ENCODE measurements around the gene SLC16A1. TPM values are rescaled to one million over a fixed set of nuclear protein-coding genes. Genes with fewer than 3 reads are reported as not detected.

SLC16A1 gene
- total RNA-seq, 1 experiment from 2014 or later = 328 TPM

DNA sequence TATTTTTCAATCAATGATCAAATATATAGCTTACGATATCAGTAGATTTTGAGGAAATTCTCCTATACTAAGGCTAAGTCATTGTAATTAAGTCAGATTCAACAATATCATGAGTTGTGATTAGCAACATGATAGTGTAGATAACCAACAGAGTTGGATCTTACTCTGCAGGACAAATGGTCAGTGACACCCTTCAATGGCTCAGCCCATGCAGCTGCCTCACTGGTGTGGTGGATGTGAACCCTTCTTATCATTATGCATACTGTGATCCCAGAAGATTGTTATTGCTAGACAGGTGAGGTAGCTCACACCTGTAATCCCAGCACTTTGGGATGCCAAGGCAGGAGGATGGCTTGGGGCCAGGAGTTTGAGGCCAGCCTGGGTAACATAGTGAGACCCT is 5.6 kb downstream of the SLC16A1 start (continued):
- TF ChIP-seq, protein P1, sequence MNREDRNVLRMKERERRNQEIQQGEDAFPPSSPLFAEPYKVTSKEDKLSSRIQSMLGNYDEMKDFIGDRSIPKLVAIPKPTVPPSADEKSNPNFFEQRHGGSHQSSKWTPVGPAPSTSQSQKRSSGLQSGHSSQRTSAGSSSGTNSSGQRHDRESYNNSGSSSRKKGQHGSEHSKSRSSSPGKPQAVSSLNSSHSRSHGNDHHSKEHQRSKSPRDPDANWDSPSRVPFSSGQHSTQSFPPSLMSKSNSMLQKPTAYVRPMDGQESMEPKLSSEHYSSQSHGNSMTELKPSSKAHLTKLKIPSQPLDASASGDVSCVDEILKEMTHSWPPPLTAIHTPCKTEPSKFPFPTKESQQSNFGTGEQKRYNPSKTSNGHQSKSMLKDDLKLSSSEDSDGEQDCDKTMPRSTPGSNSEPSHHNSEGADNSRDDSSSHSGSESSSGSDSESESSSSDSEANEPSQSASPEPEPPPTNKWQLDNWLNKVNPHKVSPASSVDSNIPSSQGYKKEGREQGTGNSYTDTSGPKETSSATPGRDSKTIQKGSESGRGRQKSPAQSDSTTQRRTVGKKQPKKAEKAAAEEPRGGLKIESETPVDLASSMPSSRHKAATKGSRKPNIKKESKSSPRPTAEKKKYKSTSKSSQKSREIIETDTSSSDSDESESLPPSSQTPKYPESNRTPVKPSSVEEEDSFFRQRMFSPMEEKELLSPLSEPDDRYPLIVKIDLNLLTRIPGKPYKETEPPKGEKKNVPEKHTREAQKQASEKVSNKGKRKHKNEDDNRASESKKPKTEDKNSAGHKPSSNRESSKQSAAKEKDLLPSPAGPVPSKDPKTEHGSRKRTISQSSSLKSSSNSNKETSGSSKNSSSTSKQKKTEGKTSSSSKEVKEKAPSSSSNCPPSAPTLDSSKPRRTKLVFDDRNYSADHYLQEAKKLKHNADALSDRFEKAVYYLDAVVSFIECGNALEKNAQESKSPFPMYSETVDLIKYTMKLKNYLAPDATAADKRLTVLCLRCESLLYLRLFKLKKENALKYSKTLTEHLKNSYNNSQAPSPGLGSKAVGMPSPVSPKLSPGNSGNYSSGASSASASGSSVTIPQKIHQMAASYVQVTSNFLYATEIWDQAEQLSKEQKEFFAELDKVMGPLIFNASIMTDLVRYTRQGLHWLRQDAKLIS (CRISPR knock-in tag; IDR thresholded peaks at IDR 0.05; ENCODE audit: borderline replicate concordance) = no peak

DNA sequence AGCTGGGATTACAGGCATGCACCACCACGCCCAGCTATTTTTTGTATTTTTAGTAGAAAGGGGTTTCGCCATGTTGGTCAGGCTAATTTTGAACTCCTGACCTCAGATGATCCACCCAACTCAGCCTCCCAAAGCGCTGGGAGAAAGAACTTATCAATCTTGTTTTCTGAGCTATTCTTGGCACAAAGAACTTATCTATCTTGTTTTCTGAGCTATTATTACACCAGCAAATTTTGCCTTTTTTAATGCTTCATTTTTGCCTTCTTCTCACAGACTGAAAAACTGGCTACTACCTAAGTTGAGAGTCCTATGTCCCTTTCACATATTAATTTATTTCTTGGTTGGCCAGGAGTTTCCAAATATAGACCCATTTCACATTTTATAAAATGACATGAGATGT is 9.3 kb downstream of the SLC16A1 start:
- no peak for DNase-seq (ENCODE audit: low spot score)
- no peak for ATAC-seq
- peak overlapping the region; percentile 72; the same call in 1 of the 2 replicates for H3K27ac Mint-ChIP-seq
- TF ChIP-seq, protein P2, sequence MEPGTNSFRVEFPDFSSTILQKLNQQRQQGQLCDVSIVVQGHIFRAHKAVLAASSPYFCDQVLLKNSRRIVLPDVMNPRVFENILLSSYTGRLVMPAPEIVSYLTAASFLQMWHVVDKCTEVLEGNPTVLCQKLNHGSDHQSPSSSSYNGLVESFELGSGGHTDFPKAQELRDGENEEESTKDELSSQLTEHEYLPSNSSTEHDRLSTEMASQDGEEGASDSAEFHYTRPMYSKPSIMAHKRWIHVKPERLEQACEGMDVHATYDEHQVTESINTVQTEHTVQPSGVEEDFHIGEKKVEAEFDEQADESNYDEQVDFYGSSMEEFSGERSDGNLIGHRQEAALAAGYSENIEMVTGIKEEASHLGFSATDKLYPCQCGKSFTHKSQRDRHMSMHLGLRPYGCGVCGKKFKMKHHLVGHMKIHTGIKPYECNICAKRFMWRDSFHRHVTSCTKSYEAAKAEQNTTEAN (CRISPR knock-in tag; IDR thresholded peaks at IDR 0.05) = no peak
- TF ChIP-seq ATF1 (CRISPR knock-in tag; IDR thresholded peaks at IDR 0.05) (no peak), EMX1 (CRISPR knock-in tag; IDR thresholded peaks at IDR 0.05) (no peak)
- TF ChIP-seq, protein P3, sequence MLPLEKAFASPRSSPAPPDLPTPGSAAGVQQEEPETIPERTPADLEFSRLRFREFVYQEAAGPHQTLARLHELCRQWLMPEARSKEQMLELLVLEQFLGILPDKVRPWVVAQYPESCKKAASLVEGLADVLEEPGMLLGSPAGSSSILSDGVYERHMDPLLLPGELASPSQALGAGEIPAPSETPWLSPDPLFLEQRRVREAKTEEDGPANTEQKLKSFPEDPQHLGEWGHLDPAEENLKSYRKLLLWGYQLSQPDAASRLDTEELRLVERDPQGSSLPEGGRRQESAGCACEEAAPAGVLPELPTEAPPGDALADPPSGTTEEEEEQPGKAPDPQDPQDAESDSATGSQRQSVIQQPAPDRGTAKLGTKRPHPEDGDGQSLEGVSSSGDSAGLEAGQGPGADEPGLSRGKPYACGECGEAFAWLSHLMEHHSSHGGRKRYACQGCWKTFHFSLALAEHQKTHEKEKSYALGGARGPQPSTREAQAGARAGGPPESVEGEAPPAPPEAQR (CRISPR knock-in tag; IDR thresholded peaks at IDR 0.05) = no peak
- TF ChIP-seq, protein P4, sequence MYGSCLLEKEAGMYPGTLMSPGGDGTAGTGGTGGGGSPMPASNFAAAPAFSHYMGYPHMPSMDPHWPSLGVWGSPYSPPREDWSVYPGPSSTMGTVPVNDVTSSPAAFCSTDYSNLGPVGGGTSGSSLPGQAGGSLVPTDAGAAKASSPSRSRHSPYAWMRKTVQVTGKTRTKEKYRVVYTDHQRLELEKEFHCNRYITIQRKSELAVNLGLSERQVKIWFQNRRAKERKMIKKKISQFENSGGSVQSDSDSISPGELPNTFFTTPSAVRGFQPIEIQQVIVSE (CRISPR knock-in tag; IDR thresholded peaks at IDR 0.05; ENCODE audit: borderline replicate concordance) = no peak
- TF ChIP-seq, protein P5, sequence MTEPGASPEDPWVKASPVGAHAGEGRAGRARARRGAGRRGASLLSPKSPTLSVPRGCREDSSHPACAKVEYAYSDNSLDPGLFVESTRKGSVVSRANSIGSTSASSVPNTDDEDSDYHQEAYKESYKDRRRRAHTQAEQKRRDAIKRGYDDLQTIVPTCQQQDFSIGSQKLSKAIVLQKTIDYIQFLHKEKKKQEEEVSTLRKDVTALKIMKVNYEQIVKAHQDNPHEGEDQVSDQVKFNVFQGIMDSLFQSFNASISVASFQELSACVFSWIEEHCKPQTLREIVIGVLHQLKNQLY (CRISPR knock-in tag; IDR thresholded peaks at IDR 0.05) = no peak
- H3K4me1 Mint-ChIP-seq = peaks cover 36% of the 10 kb centered on the region
- no peak overlapping the region for H3K4me3 Mint-ChIP-seq
- peaks cover 41% of the 10 kb centered on the region for H3K36me3 Mint-ChIP-seq
- H3K9me3 Mint-ChIP-seq = no peaks in the 10 kb centered on the region
- ChIA-PET POLR2A (no interaction called here), CTCF (interaction anchor here (0.8 to 1.2 kb wide), 2 partner anchors 96 to 126 kb away, joined by 3 to 4 read pairs; partner anchors contain the start of gene LRIG2)
- H3K27me3 Mint-ChIP-seq (ENCODE audit: low read depth) = no peaks in the 10 kb centered on the region

DNA sequence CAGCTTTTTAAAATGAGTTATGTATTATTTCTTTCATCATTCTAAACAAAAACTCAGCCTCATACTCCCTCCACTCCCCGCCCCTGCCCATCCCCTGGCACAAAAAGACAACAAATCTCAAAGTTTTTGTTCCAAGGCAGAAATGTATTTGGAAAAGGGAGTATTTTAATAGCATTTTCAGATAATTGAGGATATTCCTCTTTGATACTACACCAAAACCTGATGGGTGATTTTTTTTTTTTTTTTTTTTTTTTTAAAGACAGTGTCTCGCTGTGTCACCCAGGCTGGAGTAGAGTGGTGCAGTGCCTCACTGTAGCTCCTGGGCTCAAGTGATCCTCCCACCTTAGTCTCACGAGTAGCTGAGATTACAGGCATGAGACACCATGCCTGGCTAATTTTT is 16.2 kb downstream of the SLC16A1 start:
- H3K4me1 Mint-ChIP-seq = peaks cover 68% of the 10 kb centered on the region
- no peaks in the 10 kb centered on the region for H3K9me3 Mint-ChIP-seq

More for the DNA sequence above, 16.2 kb downstream of the SLC16A1 start:
- TF ChIP-seq ZNF396 (CRISPR knock-in tag; IDR thresholded peaks at IDR 0.05; ENCODE audit: borderline replicate concordance) (no peak), MXD4 (CRISPR knock-in tag; IDR thresholded peaks at IDR 0.05; ENCODE audit: borderline replicate concordance) (no peak), NR1H2 (CRISPR knock-in tag; IDR thresholded peaks at IDR 0.05) (no peak), SMAD3 (CRISPR knock-in tag; IDR thresholded peaks at IDR 0.05; ENCODE audit: borderline replicate concordance) (no peak), ZNF423 (CRISPR knock-in tag; IDR thresholded peaks at IDR 0.05) (no peak), ZNF263 (CRISPR knock-in tag; IDR thresholded peaks at IDR 0.05; ENCODE audit: low read depth) (no peak)
- TF ChIP-seq, protein P6, sequence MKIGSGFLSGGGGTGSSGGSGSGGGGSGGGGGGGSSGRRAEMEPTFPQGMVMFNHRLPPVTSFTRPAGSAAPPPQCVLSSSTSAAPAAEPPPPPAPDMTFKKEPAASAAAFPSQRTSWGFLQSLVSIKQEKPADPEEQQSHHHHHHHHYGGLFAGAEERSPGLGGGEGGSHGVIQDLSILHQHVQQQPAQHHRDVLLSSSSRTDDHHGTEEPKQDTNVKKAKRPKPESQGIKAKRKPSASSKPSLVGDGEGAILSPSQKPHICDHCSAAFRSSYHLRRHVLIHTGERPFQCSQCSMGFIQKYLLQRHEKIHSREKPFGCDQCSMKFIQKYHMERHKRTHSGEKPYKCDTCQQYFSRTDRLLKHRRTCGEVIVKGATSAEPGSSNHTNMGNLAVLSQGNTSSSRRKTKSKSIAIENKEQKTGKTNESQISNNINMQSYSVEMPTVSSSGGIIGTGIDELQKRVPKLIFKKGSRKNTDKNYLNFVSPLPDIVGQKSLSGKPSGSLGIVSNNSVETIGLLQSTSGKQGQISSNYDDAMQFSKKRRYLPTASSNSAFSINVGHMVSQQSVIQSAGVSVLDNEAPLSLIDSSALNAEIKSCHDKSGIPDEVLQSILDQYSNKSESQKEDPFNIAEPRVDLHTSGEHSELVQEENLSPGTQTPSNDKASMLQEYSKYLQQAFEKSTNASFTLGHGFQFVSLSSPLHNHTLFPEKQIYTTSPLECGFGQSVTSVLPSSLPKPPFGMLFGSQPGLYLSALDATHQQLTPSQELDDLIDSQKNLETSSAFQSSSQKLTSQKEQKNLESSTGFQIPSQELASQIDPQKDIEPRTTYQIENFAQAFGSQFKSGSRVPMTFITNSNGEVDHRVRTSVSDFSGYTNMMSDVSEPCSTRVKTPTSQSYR (CRISPR knock-in tag; IDR thresholded peaks at IDR 0.05) = no peak
- TF ChIP-seq, protein P7, sequence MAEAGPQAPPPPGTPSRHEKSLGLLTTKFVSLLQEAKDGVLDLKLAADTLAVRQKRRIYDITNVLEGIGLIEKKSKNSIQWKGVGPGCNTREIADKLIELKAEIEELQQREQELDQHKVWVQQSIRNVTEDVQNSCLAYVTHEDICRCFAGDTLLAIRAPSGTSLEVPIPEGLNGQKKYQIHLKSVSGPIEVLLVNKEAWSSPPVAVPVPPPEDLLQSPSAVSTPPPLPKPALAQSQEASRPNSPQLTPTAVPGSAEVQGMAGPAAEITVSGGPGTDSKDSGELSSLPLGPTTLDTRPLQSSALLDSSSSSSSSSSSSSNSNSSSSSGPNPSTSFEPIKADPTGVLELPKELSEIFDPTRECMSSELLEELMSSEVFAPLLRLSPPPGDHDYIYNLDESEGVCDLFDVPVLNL (CRISPR knock-in tag; IDR thresholded peaks at IDR 0.05; ENCODE audit: borderline replicate concordance, low read depth) = no peak
- TF ChIP-seq, protein P8, sequence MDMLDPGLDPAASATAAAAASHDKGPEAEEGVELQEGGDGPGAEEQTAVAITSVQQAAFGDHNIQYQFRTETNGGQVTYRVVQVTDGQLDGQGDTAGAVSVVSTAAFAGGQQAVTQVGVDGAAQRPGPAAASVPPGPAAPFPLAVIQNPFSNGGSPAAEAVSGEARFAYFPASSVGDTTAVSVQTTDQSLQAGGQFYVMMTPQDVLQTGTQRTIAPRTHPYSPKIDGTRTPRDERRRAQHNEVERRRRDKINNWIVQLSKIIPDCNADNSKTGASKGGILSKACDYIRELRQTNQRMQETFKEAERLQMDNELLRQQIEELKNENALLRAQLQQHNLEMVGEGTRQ (CRISPR knock-in tag; IDR thresholded peaks at IDR 0.05) = no peak
- TF ChIP-seq, protein P4 (CRISPR knock-in tag; IDR thresholded peaks at IDR 0.05; ENCODE audit: borderline replicate concordance) = no peak
- TF ChIP-seq, protein P3 (CRISPR knock-in tag; IDR thresholded peaks at IDR 0.05) = no peak
- CTCF ChIA-PET = interaction anchor here (0.6 to 1.1 kb wide), 4 partner anchors 9 to 140 kb away, joined by 3 to 6 read pairs (median 4); partner anchors contain the start of gene LRIG2
- Mint-ChIP-seq H3K27ac (peak overlapping the region; percentile 70), H3K27me3 (ENCODE audit: low read depth) (no peaks in the 10 kb centered on the region), H3K36me3 (peaks cover 23% of the 10 kb centered on the region), H3K4me3 (no peak overlapping the region)
- POLR2A ChIA-PET = no interaction called here
- ATAC-seq (peak; percentile 28), DNase-seq (ENCODE audit: low spot score) (no peak)
